SK-N-MC (cell line): ENCODE results near the gene TACC3.
A peak's percentile ranks its signal among the peaks of the same experiment; 100 is the strongest.

ENCODE experiments used
- DNase-seq: peaks from one replicate; pipeline ENCODE4 v3.0.0-alpha.2; 2011; ENCODE audit warnings: low read depth, low spot score
- H3K27ac ChIP-seq: fragments of 200-600 bp; sonication (generic); 2 replicates; pipeline ENCODE4 v1.5.1; 2016; ENCODE audit warnings: mixed run types
- H3K36me3 ChIP-seq: fragments of 200-600 bp; sonication (generic); 2 replicates; pipeline ENCODE4 v1.6.1; 2017; ENCODE audit warnings: antibody characterized with exemption, low read length, mixed read lengths; ENCODE audit not compliant: insufficient read depth
- H3K4me3 ChIP-seq: fragments of 200-600 bp; sonication (generic); 2 replicates; pipeline ENCODE4 v1.5.1; 2016
- H3K9ac ChIP-seq: fragments of 200-600 bp; sonication (generic); 2 replicates; pipeline ENCODE4 v1.8.0; 2017; ENCODE audit warnings: mixed run types, mixed read lengths; ENCODE audit not compliant: insufficient read length
- H3K9me3 ChIP-seq: fragments of 200-600 bp; sonication (generic); 2 replicates; pipeline ENCODE4 v1.6.1; 2017; ENCODE audit warnings: low read depth, mild to moderate bottlenecking, antibody characterized with exemption, low read length, moderate library complexity, mixed read lengths
- EZH2 ChIP-seq: fragments of 200-600 bp; sonication (generic); IDR thresholded peaks from one replicate; pipeline ENCODE4 v1.6.1; 2017; ENCODE audit warnings: antibody characterized with exemption
- FOXP2 ChIP-seq: optimal IDR thresholded peaks from 2 replicates; pipeline ENCODE3; 2011; ENCODE audit warnings: mild to moderate bottlenecking, moderate library complexity; ENCODE audit not compliant: insufficient read depth; ENCODE audit errors: extremely low read length, control extremely low read depth
- POLR2AphosphoS5 ChIP-seq: IDR thresholded peaks from 2 replicates; pipeline ENCODE4 v1.6.1; 2012; ENCODE audit warnings: mild to moderate bottlenecking, low read depth, low read length, borderline replicate concordance

Gene TACC3

DNA sequence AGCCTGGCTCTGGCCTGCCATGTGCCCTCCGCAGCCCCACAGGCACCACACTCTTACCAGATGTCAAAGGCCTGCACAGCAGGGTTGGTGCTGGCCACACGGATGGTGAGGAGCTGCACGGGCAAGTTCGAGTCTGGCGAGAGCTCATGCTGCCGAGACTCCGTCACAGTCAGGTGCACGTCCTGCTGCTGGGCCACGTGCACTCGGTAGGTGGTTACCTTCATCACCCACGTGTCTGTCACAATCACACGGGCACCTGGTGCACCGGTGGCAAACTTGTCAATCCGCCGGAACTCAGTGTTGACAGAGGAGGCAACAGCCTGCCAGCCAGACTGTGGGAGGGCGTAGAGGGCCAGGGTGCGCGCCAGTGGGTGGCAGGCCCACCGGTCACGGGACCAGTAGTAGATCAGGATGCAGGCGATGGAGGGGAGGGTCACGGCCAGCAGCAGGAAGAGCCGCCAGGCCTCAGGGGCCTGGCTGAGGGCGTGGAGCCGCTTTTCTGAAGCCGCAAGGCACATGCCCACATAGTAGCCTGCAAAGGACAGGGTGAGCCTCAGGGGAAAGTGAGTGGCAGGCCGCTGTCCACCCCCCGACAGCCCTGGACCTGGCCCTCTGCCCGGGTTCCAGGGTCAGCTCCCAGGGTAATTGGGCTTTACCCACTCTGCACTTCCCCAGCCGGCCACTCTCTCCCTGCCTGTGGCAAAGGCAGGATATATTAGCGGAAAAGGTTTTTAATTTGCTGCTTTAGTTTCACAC, 3.0 kb upstream of the TACC3 start:
- Histone ChIP-seq H3K27ac (peak overlapping the region; percentile 62), H3K4me3 (no peak overlapping the region), H3K9me3 (no peaks in the 10 kb centered on the region), H3K36me3 (peaks cover 9% of the 10 kb centered on the region), H3K9ac (no peak overlapping the region)
- TF ChIP-seq FOXP2 (no peak), POLR2AphosphoS5 (no peak), EZH2 (no peak)
- DNase-seq = no peak

DNA sequence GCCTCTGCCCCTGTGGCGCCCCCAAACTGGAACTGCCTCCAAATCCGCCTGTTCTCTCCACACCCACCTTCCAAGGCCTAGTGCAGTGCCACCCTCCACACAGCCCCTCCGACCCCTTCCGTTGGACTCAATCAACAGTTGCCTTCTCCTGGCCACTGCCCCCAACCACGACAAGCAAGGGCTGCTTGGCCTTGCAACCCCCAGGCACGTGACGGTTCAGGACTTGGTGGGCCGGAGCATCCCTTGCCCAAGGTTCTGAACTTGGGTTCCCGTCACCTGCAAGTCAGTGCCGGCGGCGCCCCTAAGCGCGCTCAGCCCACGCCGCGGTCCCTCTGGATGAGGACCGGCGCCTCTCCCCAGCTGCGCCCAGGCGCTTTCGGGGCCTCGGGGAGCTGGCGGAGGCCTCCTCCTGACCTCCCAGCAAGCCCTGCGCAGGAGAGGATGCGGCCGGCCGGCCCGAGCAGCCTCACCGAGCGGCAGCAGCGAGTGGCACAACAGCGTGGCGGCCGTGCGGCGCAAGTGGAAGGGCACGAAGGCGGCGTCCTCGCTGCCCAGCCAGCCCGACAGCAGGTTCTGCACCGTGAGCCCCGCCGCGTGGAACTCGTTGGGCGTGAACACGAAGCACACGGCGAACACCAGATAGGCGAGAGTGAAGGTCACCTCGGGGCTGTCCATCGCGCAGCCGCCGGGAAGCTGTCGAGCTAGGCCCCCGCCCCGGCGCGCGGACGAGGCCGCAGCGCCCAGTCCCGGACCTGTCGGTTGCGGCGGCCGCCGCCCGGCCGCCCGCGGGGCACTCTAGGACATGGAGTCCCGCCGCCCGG, 948 bp upstream of the TACC3 start:
- Histone ChIP-seq H3K36me3 (peaks cover 24% of the 10 kb centered on the region), H3K9ac (peak overlapping the region; percentile 89), H3K4me3 (peak overlapping the region; percentile 92), H3K9me3 (no peaks in the 10 kb centered on the region), H3K27ac (peak overlapping the region; percentile 70)
- TF ChIP-seq EZH2 (no peak), POLR2AphosphoS5 (no peak), FOXP2 (no peak)
- no peak for DNase-seq

DNA sequence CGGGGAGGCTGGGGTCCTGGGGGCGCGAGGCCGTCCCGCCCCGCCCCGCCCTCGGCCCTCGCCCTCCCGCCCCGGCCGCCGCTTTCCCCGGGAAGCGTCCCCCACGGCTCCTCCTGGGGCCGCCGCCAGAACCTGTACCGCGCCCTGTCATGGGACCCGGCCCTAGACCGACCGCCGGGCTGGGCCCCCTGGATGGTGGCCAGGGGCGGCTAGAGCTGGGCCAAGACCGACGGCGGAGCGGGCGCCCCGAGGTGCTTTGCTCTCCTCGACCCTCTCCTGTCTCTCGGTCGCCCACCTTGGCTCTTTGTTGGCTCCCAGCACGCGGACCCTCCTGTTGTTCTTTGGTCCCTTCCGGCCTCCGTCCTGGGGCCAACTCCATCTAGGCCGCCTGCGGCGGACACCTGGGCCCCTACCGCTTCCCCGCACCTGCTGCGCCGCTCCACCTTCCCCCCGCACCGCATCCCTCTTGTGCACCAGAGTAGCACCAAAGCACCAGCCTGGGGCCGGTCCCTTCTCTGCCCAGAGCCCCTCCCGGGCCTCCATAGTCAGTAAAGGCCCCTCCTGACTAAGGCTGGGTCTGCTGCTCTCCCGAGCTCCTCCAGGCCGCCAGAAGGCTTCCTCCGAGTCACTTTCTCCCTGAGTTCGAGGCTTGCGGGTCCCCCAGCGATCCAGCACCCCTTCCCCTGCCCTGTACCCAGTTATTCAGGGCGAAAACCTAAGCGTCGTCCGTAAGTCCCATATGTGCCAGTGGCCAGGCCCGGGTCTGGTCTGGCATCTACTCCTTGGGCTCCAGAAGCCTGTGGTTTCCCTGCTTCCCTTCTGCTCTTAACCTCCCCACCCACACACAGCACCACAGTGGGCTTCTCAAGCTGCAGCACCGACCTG, 587 bp downstream of the TACC3 start:
- H3K36me3 ChIP-seq = peaks cover 40% of the 10 kb centered on the region

DNA sequence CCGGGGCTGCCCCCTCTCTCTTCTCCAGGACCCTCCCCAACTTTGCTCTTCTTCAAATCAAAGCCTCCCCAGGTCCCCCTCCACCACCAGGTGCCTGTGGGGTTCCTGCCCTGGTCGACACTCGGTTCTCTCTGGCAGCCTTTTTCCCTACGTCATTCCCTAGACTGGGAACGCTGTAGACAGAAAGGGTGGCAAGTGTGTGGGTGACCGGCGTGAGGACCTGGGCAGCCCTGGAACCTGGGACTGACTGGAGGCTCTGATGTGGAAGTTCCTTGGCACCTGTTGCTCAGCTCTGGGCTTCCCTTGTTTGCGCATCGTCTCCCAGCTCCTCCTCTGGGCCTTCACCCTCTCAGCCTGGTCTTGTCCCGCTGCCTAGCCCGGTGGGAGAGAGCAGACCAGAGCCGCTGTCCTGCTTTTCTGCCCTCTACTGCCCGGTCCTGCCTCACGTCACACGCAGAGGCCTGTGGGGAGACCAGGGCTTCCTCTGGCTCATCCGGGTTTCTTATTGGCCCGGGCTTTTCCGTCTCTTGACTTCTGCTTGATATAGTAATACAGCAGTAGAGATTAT, 1.3 kb downstream of the TACC3 start:
- Histone ChIP-seq H3K9ac (peak overlapping the region; percentile 77), H3K9me3 (no peaks in the 10 kb centered on the region), H3K4me3 (peak overlapping the region; percentile 78), H3K27ac (0 out of 2 replicates have a peak overlapping the region, but pooled peaks have one; percentile 2), H3K36me3 (peaks cover 47% of the 10 kb centered on the region)
- no peak for DNase-seq
- TF ChIP-seq EZH2 (no peak), FOXP2 (no peak), POLR2AphosphoS5 (no peak)

More for the DNA sequence above, 587 bp downstream of the TACC3 start:
- H3K4me3 ChIP-seq = peak overlapping the region; percentile 78
- DNase-seq = no peak
- H3K9ac ChIP-seq = peak overlapping the region; percentile 77
- H3K9me3 ChIP-seq = no peaks in the 10 kb centered on the region
- peak overlapping the region; percentile 31; the same call in 1 of the 2 replicates for H3K27ac ChIP-seq
- TF ChIP-seq POLR2AphosphoS5 = no peak
- no peak for TF ChIP-seq FOXP2

DNA sequence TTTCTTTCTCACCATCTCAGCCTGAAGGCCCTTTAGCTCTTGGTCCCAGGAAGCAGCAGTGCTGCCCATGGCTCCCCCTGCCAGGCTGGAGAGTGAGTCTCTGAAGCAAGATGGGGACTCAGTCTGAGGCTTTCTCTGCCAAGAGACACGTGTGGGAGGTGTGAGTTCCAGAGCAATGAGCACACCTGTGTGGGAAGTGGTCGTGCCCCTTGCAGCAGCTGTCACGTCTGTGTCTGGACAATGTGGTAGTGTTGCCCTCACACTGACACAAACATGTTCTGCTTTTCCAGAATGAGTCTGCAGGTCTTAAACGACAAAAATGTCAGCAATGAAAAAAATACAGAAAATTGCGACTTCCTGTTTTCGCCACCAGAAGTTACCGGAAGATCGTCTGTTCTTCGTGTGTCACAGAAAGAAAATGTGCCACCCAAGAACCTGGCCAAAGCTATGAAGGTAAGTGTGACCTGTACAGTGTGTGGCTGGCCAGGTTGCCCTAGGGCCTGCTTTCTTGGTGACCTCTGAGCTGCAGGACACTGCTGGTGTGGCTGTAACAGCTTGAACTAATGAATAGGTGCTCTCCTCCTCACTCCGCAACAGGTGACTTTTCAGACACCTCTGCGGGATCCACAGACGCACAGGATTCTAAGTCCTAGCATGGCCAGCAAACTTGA, 1.9 kb downstream of the TACC3 start:
- Histone ChIP-seq H3K9ac (peak overlapping the region; percentile 77), H3K4me3 (peak overlapping the region; percentile 78), H3K9me3 (no peaks in the 10 kb centered on the region), H3K27ac (no peak overlapping the region), H3K36me3 (peaks cover 53% of the 10 kb centered on the region)
- DNase-seq = no peak
- TF ChIP-seq POLR2AphosphoS5 (no peak), EZH2 (no peak), FOXP2 (no peak)

DNA sequence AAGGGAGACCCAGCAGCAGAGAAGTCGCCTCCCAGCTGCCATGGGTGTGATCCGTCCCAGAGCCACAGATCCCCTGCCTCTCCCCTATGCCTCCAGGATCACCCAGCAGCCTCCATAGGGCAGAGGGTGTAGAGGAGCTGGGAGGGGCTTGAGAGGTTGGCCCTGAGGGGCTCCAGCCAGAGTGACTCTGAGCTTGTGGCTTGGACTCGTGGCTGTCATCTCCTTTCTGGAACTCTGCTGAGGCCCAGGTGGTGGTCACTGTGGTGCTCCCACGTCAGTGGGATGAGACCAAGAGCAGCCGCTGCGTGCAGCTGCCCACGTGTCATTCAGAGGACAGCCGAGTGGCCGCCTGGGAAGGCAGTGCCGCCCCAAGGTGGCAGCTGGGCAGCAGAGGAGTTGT, 4.2 kb downstream of the TACC3 start:
- no peak overlapping the region for H3K4me3 ChIP-seq
- H3K9ac ChIP-seq = no peak overlapping the region
- H3K36me3 ChIP-seq = peaks cover 73% of the 10 kb centered on the region
- no peak for TF ChIP-seq EZH2
- TF ChIP-seq POLR2AphosphoS5 = no peak
- TF ChIP-seq FOXP2 = no peak
- DNase-seq = no peak
- H3K9me3 ChIP-seq = no peaks in the 10 kb centered on the region
- H3K27ac ChIP-seq = no peak overlapping the region

DNA sequence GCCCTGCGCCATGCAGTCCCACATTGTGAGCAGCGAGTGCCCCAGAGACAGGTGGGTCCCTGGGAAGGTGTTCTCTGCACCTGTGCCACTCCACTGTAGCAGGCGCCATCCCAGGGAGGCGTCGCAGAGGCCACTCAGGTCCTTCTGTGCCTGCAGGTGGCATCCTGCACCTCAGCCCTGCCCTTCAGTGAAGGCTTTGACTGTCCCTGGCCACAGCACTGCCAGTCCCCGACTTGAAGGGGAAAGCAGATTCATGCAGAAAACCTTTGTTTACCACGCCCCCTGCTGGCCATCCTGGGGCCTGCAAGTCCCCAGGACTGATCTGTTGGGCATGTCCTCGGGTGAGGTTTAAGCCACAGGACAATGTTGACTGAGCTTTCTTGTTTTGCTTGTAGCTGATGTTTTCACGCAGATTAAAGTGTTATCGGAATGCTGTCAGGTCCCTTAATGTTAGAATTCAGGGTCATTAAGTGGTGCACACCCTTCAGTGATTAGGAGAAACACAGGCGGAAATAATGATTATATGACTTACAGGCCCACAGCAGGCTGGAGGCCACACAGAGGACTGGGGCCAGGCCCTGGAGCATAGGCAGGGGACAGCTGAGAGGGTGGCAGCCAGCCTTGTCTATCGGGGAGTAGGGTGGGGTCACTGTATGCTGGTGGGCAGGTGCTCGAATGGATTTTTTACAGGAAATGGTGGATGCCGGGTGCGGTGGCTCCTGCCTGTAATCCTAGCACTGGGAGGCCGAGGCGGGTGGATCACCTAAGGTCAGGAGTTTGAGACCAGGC, 5.0 kb downstream of the TACC3 start:
- TF ChIP-seq POLR2AphosphoS5 = no peak
- TF ChIP-seq FOXP2 = no peak
- TF ChIP-seq EZH2 = no peak
- no peak overlapping the region for H3K9ac ChIP-seq
- no peaks in the 10 kb centered on the region for H3K9me3 ChIP-seq
- H3K4me3 ChIP-seq = no peak overlapping the region
- peaks cover 81% of the 10 kb centered on the region for H3K36me3 ChIP-seq
- peak; percentile 47 for DNase-seq
- no peak overlapping the region for H3K27ac ChIP-seq
